HEK293 (cell line): ENCODE measurements around the gene TENT4B.

Experiments used
- CTCF ChIA-PET: fragments of 350-600 bp; formaldehyde crosslinking; extraction: SDS; loops from one replicate; lab custom pipeline; 2021; ENCODE audit warnings: antibody characterized with exemption; lab: Yijun Ruan, JAX
- POLR2A ChIA-PET: fragments of 300-600 bp; formaldehyde crosslinking; extraction: SDS; loops from one replicate; lab custom pipeline; 2020; ENCODE audit warnings: antibody characterized with exemption, inconsistent platforms; lab: Yijun Ruan, JAX
- H3K27ac ChIP-seq: fragments of 200-500 bp; sonication (Bioruptor generic); 2 replicates; pipeline ENCODE4 v1.5.1; 2014; ENCODE audit warnings: low read depth, low read length, control low read depth, inconsistent platforms; ENCODE audit errors: extremely low read depth
- H3K36me3 ChIP-seq, 2 experiments: fragments of 200-500 bp in 1 of 2; sonication (Bioruptor generic) in 1 of 2; 1 replicate in 1 of 2; 2 replicates in 1 of 2; pipeline ENCODE4 v1.5.1; 2014 to 2017; ENCODE audit warnings: inconsistent platforms in 2 of 2, low read length in 2 of 2; ENCODE audit not compliant: control insufficient read depth in 2 of 2, insufficient read depth in 1 of 2
- H3K4me1 ChIP-seq: fragments of 200-500 bp; sonication (Bioruptor generic); 2 replicates; pipeline ENCODE4 v1.5.1; 2014; ENCODE audit warnings: mild to moderate bottlenecking, low read length, inconsistent platforms; ENCODE audit not compliant: control insufficient read depth, insufficient read depth
- H3K4me3 ChIP-seq: 2 replicates; pipeline ENCODE4 v1.5.1; 2011; ENCODE audit warnings: low read depth, mild to moderate bottlenecking, control low read depth, low read length, moderate library complexity
- H3K9me3 ChIP-seq: fragments of 200-500 bp; sonication (Bioruptor generic); 2 replicates; pipeline ENCODE4 v1.5.1; 2014; ENCODE audit warnings: low read depth, low read length, inconsistent platforms; ENCODE audit not compliant: control insufficient read depth, insufficient read depth
- EGR2 ChIP-seq: fragments of 450-650 bp; formaldehyde crosslinking; IDR thresholded peaks from 2 replicates; pipeline ENCODE4 v1.5.1; 2016; ENCODE audit warnings: low read depth, missing biosample characterization, missing genetic modification characterization
- ELK4 ChIP-seq: IDR thresholded peaks from 2 replicates; pipeline ENCODE4 v1.6.1; 2011; ENCODE audit warnings: mild to moderate bottlenecking, low read depth, low read length, borderline replicate concordance
- KLF8 ChIP-seq: fragments of 450-650 bp; formaldehyde crosslinking; IDR thresholded peaks from 2 replicates; pipeline ENCODE4 v1.5.1; 2016; ENCODE audit warnings: missing biosample characterization, missing genetic modification characterization
- OSR2 ChIP-seq: fragments of 450-650 bp; formaldehyde crosslinking; IDR thresholded peaks from 2 replicates; pipeline ENCODE4 v1.5.1; 2016; ENCODE audit warnings: missing biosample characterization, missing genetic modification characterization
- RBAK ChIP-seq: fragments of 450-650 bp; formaldehyde crosslinking; IDR thresholded peaks from 2 replicates; pipeline ENCODE4 v1.5.1; 2016; ENCODE audit warnings: missing biosample characterization, missing genetic modification characterization
- WT1 ChIP-seq: fragments of 450-650 bp; formaldehyde crosslinking; IDR thresholded peaks from 2 replicates; pipeline ENCODE4 v1.5.1; 2016; ENCODE audit warnings: missing biosample characterization, missing genetic modification characterization
- YY2 ChIP-seq: fragments of 450-650 bp; formaldehyde crosslinking; IDR thresholded peaks from 2 replicates; pipeline ENCODE4 v1.5.1; 2016; ENCODE audit warnings: missing biosample characterization, missing genetic modification characterization
- ZBTB21 ChIP-seq: fragments of 450-650 bp; formaldehyde crosslinking; IDR thresholded peaks from 2 replicates; pipeline ENCODE4 v1.5.1; 2017; ENCODE audit warnings: missing biosample characterization, missing genetic modification characterization
- ZBTB7A ChIP-seq: fragments of 450-650 bp; formaldehyde crosslinking; IDR thresholded peaks from 2 replicates; pipeline ENCODE4 v1.5.1; 2016; ENCODE audit warnings: low read depth, missing biosample characterization, missing genetic modification characterization
- ZNF266 ChIP-seq: fragments of 450-650 bp; formaldehyde crosslinking; IDR thresholded peaks from 2 replicates; pipeline ENCODE4 v1.5.1; 2016; ENCODE audit warnings: missing biosample characterization, missing genetic modification characterization, low read depth
- ZNF335 ChIP-seq: fragments of 450-650 bp; formaldehyde crosslinking; conservative IDR thresholded peaks from 2 replicates; pipeline ENCODE4 v1.5.1; 2016; ENCODE audit warnings: missing biosample characterization, missing genetic modification characterization
- ZNF354C ChIP-seq: fragments of 450-650 bp; formaldehyde crosslinking; IDR thresholded peaks from 2 replicates; pipeline ENCODE4 v1.5.1; 2016; ENCODE audit warnings: missing biosample characterization, missing genetic modification characterization, low read depth, borderline replicate concordance
- ZNF510 ChIP-seq: fragments of 450-650 bp; formaldehyde crosslinking; IDR thresholded peaks from 2 replicates; pipeline ENCODE4 v1.5.1; 2018; ENCODE audit warnings: mild to moderate bottlenecking, missing genetic modification characterization, missing biosample characterization; ENCODE audit not compliant: insufficient replicate concordance
- ZNF530 ChIP-seq: fragments of 450-650 bp; formaldehyde crosslinking; IDR thresholded peaks from 2 replicates; pipeline ENCODE4 v1.5.1; 2016; ENCODE audit warnings: low read depth, missing biosample characterization, missing genetic modification characterization
- ZNF571 ChIP-seq: fragments of 450-650 bp; formaldehyde crosslinking; IDR thresholded peaks from 2 replicates; pipeline ENCODE4 v1.5.0; 2017; ENCODE audit warnings: missing biosample characterization, missing genetic modification characterization
- ZNF658 ChIP-seq: fragments of 450-650 bp; formaldehyde crosslinking; IDR thresholded peaks from 2 replicates; pipeline ENCODE4; 2016; ENCODE audit warnings: missing biosample characterization, missing genetic modification characterization
- ZNF701 ChIP-seq: fragments of 450-650 bp; formaldehyde crosslinking; IDR thresholded peaks from 2 replicates; pipeline ENCODE4 v1.5.1; 2016; ENCODE audit warnings: missing biosample characterization, missing genetic modification characterization
- ZNF792 ChIP-seq: fragments of 450-650 bp; formaldehyde crosslinking; IDR thresholded peaks from 2 replicates; pipeline ENCODE4 v1.5.1; 2016; ENCODE audit warnings: missing biosample characterization, missing genetic modification characterization
- ZSCAN23 ChIP-seq: fragments of 450-650 bp; formaldehyde crosslinking; IDR thresholded peaks from 2 replicates; pipeline ENCODE4 v1.5.1; 2016; ENCODE audit warnings: missing biosample characterization, missing genetic modification characterization
- ZSCAN5A ChIP-seq: fragments of 450-650 bp; formaldehyde crosslinking; IDR thresholded peaks from 2 replicates; pipeline ENCODE4 v1.5.1; 2016; ENCODE audit warnings: missing biosample characterization, missing genetic modification characterization
- TF ChIP-seq, protein P1 (sequence below): fragments of 450-650 bp; formaldehyde crosslinking; IDR thresholded peaks from 2 replicates; pipeline ENCODE4 v1.5.1; 2016; ENCODE audit warnings: missing biosample characterization, missing genetic modification characterization

TENT4B gene

GRCh38 chr16:50273382-50273690 lies 120.2 kb downstream of the TENT4B start (continued):
- TF ChIP-seq ZNF792 (tag by site-specific recombination) (no peak), EGR2 (tag by site-specific recombination) (no peak), ZBTB7A (tag by site-specific recombination) (no peak), ZNF266 (tag by site-specific recombination) (no peak), ZNF510 (no peak), ELK4 (no peak), WT1 (no peak), ZSCAN23 (tag by site-specific recombination) (no peak), ZNF658 (tag by site-specific recombination) (no peak)
- TF ChIP-seq, protein P1, sequence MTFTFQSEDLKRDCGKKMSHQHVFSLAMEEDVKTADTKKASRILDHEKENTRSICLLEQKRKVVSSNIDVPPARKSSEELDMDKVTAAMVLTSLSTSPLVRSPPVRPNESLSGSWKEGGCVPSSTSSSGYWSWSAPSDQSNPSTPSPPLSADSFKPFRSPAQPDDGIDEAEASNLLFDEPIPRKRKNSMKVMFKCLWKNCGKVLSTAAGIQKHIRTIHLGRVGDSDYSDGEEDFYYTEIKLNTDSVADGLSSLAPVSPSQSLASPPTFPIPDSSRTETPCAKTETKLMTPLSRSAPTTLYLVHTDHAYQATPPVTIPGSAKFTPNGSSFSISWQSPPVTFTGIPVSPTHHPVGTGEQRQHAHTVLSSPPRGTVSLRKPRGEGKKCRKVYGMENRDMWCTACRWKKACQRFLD = no peak
- TF ChIP-seq, all 188 proteins: peak for 0

- no peaks in the 10 kb centered on the region for H3K4me1 ChIP-seq
- TF ChIP-seq ZBTB21 (tag by site-specific recombination) = no peak
- no peaks in the 10 kb centered on the region for H3K36me3 ChIP-seq
- CTCF ChIA-PET = no interaction called here
- no peak overlapping the region for H3K4me3 ChIP-seq
- POLR2A ChIA-PET = interaction anchor here (1.2 to 1.6 kb wide), 2 partner anchors 22 to 25 kb away, joined by 3 to 5 read pairs; no protein-coding TSS in a partner anchor
- no peaks in the 10 kb centered on the region for H3K9me3 ChIP-seq
- no peak overlapping the region for H3K27ac ChIP-seq
Observed at GRCh38 chr16:50273888-50274325, 120.8 kb downstream of the TENT4B start.

DNA sequence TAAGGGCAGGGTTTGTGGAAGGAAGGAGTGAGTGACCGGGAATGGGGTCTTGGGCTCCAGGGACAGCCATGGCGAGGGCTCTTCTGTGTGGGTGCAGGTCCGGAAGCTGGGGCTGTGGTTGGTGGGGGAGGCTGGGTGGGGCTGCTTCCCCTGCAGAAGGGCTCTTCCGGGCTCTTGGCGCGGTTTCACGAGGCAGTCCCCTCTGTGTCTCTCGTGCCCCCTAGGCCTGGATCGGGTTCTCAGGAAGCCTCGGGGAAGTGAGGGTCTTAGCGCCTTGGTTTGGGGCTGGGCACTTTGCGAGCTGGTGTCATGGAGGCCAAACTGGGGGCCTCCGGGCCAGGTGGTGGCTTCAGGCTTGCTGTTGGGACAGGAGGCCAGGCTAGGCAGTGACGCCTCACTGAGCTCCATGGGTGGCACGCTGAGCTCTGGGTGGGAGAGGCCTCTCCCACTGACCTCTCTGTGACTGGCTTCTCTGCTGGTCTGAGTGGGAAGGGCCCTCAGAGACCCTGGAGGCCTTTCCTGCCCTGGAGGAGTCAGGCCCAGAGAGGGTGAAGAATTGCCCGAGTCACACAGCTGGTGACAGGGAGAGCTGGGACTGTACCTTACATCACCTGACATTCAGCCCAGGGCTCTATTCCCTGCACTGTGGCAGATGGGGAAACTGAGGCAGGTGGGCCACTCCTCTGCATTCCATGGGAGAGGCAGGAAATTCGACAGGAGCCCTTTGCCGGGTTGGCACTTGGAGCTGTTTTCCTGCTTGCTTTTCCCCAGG lies 121.4 kb downstream of the TENT4B start:
- CTCF ChIA-PET = interaction anchor here (0.7 to 0.8 kb wide), 2 partner anchors 249 to 391 kb away, joined by 3 read pairs; partner anchors contain the start of gene CNEP1R1
- POLR2A ChIA-PET = interaction anchor here (1.2 to 1.7 kb wide), 3 partner anchors 8 to 26 kb away, joined by 3 to 5 read pairs (median 5); partner anchors contain the start of gene ADCY7
- TF ChIP-seq ZNF335 (tag by site-specific recombination) (no peak), KLF8 (tag by site-specific recombination) (no peak), ZNF530 (tag by site-specific recombination) (no peak), ZSCAN5A (tag by site-specific recombination) (no peak), ZNF701 (tag by site-specific recombination) (no peak), ZNF354C (no peak), ZNF571 (tag by site-specific recombination) (no peak), YY2 (tag by site-specific recombination) (no peak), OSR2 (tag by site-specific recombination) (no peak), RBAK (tag by site-specific recombination) (no peak)
- Histone ChIP-seq H3K4me1 (no peaks in the 10 kb centered on the region), H3K4me3 (no peak overlapping the region), H3K36me3 (no peaks in the 10 kb centered on the region), H3K9me3 (no peaks in the 10 kb centered on the region), H3K27ac (no peak overlapping the region)
